H9 (cell line): ENCODE results near the gene NOSIP. TPM values are rescaled to one million over a fixed set of nuclear protein-coding genes. Genes with fewer than 3 reads are reported as not detected.

Experiments used
- DNase-seq: peaks from one replicate; pipeline ENCODE4 v3.0.0-alpha.2; 2017
- H2AFZ ChIP-seq: one replicate; pipeline ENCODE4 v1.6.1; 2013; ENCODE audit warnings: mild to moderate bottlenecking, low read length, control low read depth, moderate library complexity
- H2AK5ac ChIP-seq: 2 replicates; pipeline ENCODE4 v1.6.1; 2013; ENCODE audit warnings: low read length, control low read depth, mixed read lengths; ENCODE audit not compliant: insufficient read length
- H2BK120ac ChIP-seq: one replicate; pipeline ENCODE4 v1.6.1; 2013; ENCODE audit warnings: low read depth, mild to moderate bottlenecking, low read length, control low read depth, inconsistent platforms; ENCODE audit not compliant: poor library complexity, severe bottlenecking
- H2BK12ac ChIP-seq: 2 replicates; pipeline ENCODE4 v1.6.1; 2013; ENCODE audit warnings: low read length, control low read depth, mixed read lengths, low read depth; ENCODE audit not compliant: insufficient read length
- H2BK15ac ChIP-seq: 2 replicates; pipeline ENCODE4 v1.6.1; 2013; ENCODE audit warnings: low read depth, low read length, control low read depth
- H2BK20ac ChIP-seq: one replicate; pipeline ENCODE4 v1.6.1; 2013; ENCODE audit warnings: low read depth, mild to moderate bottlenecking, low read length, control low read depth, inconsistent platforms; ENCODE audit not compliant: poor library complexity, severe bottlenecking
- H2BK5ac ChIP-seq: 2 replicates; pipeline ENCODE4 v1.6.1; 2013; ENCODE audit warnings: low read length, control low read depth, mixed read lengths; ENCODE audit not compliant: insufficient read length
- H3K14ac ChIP-seq: 2 replicates; pipeline ENCODE4 v1.6.1; 2013; ENCODE audit warnings: low read length, control low read depth; ENCODE audit not compliant: insufficient read depth
- H3K18ac ChIP-seq: 2 replicates; pipeline ENCODE4 v1.6.1; 2013; ENCODE audit warnings: low read depth, mild to moderate bottlenecking, mixed read lengths, low read length, control low read depth; ENCODE audit not compliant: insufficient read length
- H3K23ac ChIP-seq: 2 replicates; pipeline ENCODE4 v1.6.1; 2013; ENCODE audit warnings: low read length, control low read depth, mixed read lengths, low read depth; ENCODE audit not compliant: insufficient read length
- H3K23me2 ChIP-seq: 2 replicates; pipeline ENCODE4 v1.6.1; 2013; ENCODE audit warnings: low read depth, mild to moderate bottlenecking, mixed read lengths, low read length, control low read depth; ENCODE audit not compliant: insufficient read length, poor library complexity, severe bottlenecking
- H3K27ac ChIP-seq: 2 replicates; pipeline ENCODE4 v1.5.1; 2013; ENCODE audit warnings: low read length, control low read depth, mixed read lengths, low read depth; ENCODE audit not compliant: insufficient read length
- H3K27me3 ChIP-seq: 2 replicates; pipeline ENCODE4 v1.6.1; 2013; ENCODE audit warnings: low read length, control low read depth, inconsistent platforms; ENCODE audit not compliant: insufficient read depth
- H3K4ac ChIP-seq: 2 replicates; pipeline ENCODE4 v1.6.1; 2013; ENCODE audit warnings: low read depth, mild to moderate bottlenecking, control low read depth, inconsistent platforms, low read length, moderate library complexity
- H3K4me1 ChIP-seq: 2 replicates; pipeline ENCODE4 v1.6.1; 2013; ENCODE audit warnings: low read length, control low read depth, inconsistent platforms; ENCODE audit not compliant: insufficient read depth
- H3K4me2 ChIP-seq: 2 replicates; pipeline ENCODE4 v1.6.1; 2013; ENCODE audit warnings: low read length, control low read depth, mixed read lengths; ENCODE audit not compliant: insufficient read length, insufficient read depth
- H3K56ac ChIP-seq: 2 replicates; pipeline ENCODE4 v1.6.1; 2013; ENCODE audit warnings: low read depth, mild to moderate bottlenecking, mixed read lengths, low read length, control low read depth; ENCODE audit not compliant: insufficient read length
- H3K79me1 ChIP-seq: 2 replicates; pipeline ENCODE4 v1.6.1; 2013; ENCODE audit warnings: low read depth, mild to moderate bottlenecking, moderate library complexity, low read length, control low read depth, inconsistent platforms; ENCODE audit not compliant: insufficient read depth, poor library complexity, severe bottlenecking
- H3K79me2 ChIP-seq: 2 replicates; pipeline ENCODE4 v1.6.1; 2013; ENCODE audit warnings: low read length, control low read depth, inconsistent platforms; ENCODE audit not compliant: insufficient read depth
- H3K9ac ChIP-seq: 2 replicates; pipeline ENCODE4 v1.6.1; 2013; ENCODE audit warnings: low read length, control low read depth, mixed read lengths; ENCODE audit not compliant: insufficient read length; ENCODE audit errors: extremely low read depth
- H3K9me3 ChIP-seq: one replicate; pipeline ENCODE4 v1.6.1; 2013; ENCODE audit warnings: low read depth, low read length, inconsistent platforms; ENCODE audit not compliant: control insufficient read depth
- H3T11ph ChIP-seq: one replicate; pipeline ENCODE4 v1.6.1; 2013; ENCODE audit warnings: mild to moderate bottlenecking, low read length, control low read depth, inconsistent platforms
- H4K20me1 ChIP-seq: one replicate; pipeline ENCODE4 v1.6.1; 2013; ENCODE audit not compliant: control insufficient read depth, insufficient read length, insufficient read depth
- H4K5ac ChIP-seq: 2 replicates; pipeline ENCODE4 v1.6.1; 2013; ENCODE audit warnings: low read depth, mild to moderate bottlenecking, mixed read lengths, low read length, control low read depth; ENCODE audit not compliant: insufficient read length
- H4K8ac ChIP-seq: replicated peaks from 2 replicates; pipeline ENCODE4 v1.6.1; 2013; ENCODE audit warnings: low read length, control low read depth, mixed read lengths, low read depth; ENCODE audit not compliant: insufficient read length
- H4K91ac ChIP-seq: 2 replicates; pipeline ENCODE4 v1.6.1; 2013; ENCODE audit warnings: low read depth, mild to moderate bottlenecking, moderate library complexity, mixed read lengths, low read length, control low read depth; ENCODE audit not compliant: insufficient read length
- H3K27ac Mint-ChIP-seq, 3 experiments: 2 replicates in 2 of 3; 3 replicates in 1 of 3; pipeline ENCODE4 v1.8.0; 2020 to 2021; ENCODE audit warnings: mixed read lengths in 3 of 3, mild to moderate bottlenecking in 1 of 3, moderate library complexity in 1 of 3
- H3K27me3 Mint-ChIP-seq: 2 replicates; pipeline ENCODE4 v1.8.0; 2021; ENCODE audit warnings: low read depth, mild to moderate bottlenecking, moderate library complexity, mixed read lengths
- H3K36me3 Mint-ChIP-seq, 3 experiments: 2 replicates in 2 of 3; 3 replicates in 1 of 3; pipeline ENCODE4 v1.8.0; 2020 to 2021; ENCODE audit warnings: low read depth in 3 of 3, mixed read lengths in 3 of 3; ENCODE audit not compliant: insufficient read depth in 1 of 3
- H3K4me1 Mint-ChIP-seq, 2 experiments: 2 replicates each; pipeline ENCODE4 v1.8.0; 2020; ENCODE audit warnings: mixed read lengths in 2 of 2
- H3K4me3 Mint-ChIP-seq, 2 experiments: 2 replicates in 1 of 2; 3 replicates in 1 of 2; pipeline ENCODE4 v1.8.0; 2020 to 2021; ENCODE audit warnings: mild to moderate bottlenecking in 2 of 2, mixed read lengths in 2 of 2, moderate library complexity in 1 of 2
- H3K9me3 Mint-ChIP-seq, 2 experiments: 2 replicates in 1 of 2; 3 replicates in 1 of 2; pipeline ENCODE4 v1.8.0; 2020; ENCODE audit warnings: mild to moderate bottlenecking in 2 of 2, mixed read lengths in 2 of 2, moderate library complexity in 1 of 2
- CTCF ChIP-seq: fragments of 200-600 bp; sonication (generic); conservative IDR thresholded peaks from 3 replicates; pipeline ENCODE4 v1.8.0; 2021; ENCODE audit warnings: antibody characterized with exemption, mild to moderate bottlenecking
- WGBS: extraction: QIAGEN DNeasy Blood & Tissue Kit; methylation state at CpG from one replicate; pipeline ENCODE4 v1.1.7; 2013; ENCODE audit warnings: missing lambda C conversion rate, low lambda C conversion rate, mixed read lengths; ENCODE audit not compliant: insufficient read length; ENCODE audit errors: extremely low coverage; 5-methylcytosine and 5-hydroxymethylcytosine counted together
- total RNA-seq: library from RNA; stranded (reverse); gene quantifications from 2 replicates; pipeline ENCODE4 v1.2.1, GENCODE V29; 2021

The NOSIP gene
- total RNA-seq, 1 experiment from 2014 or later: 78.4 TPM

- Histone ChIP-seq H3K79me1 (no peaks in the 10 kb centered on the region), H3K9me3 (no peaks in the 10 kb centered on the region), H3K56ac (no peak overlapping the region), H3K14ac (no peak overlapping the region; the same call in 1 of the 2 replicates), H2BK5ac (no peak overlapping the region), H2BK15ac (no peak overlapping the region), H3K23ac (no peak overlapping the region), H2BK120ac (no peak overlapping the region), H4K91ac (no peak overlapping the region), H4K5ac (no peak overlapping the region), H3K4me2 (peak overlapping the region; percentile 51), H3K18ac (no peak overlapping the region), H2BK12ac (no peak overlapping the region), H3K23me2 (peaks cover 15% of the 10 kb centered on the region), H2BK20ac (no peak overlapping the region), H3K4me1 (no peaks in the 10 kb centered on the region), H3K4ac (no peak overlapping the region), H3K79me2 (no peaks in the 10 kb centered on the region; the same call in 1 of the 2 replicates), H2AK5ac (no peak overlapping the region), H3K27me3 (no peaks in the 10 kb centered on the region), H4K8ac (no peak overlapping the region), H2AFZ (no peak overlapping the region), H3K27ac (no peak overlapping the region), H3T11ph (no peak overlapping the region), H4K20me1 (no peaks in the 10 kb centered on the region), H3K9ac (no peak overlapping the region)
- peaks cover 6 to 21% (median 13%) of the 10 kb centered on the region in 3 experiments; a peak in 6 of 7 replicates for H3K36me3 Mint-ChIP-seq
- H3K4me1 Mint-ChIP-seq: peaks cover 18 to 26% of the 10 kb centered on the region in 2 experiments
- peak overlapping the region; percentile 73 to 89 (median 78); a peak in 5 of 7 replicates for H3K27ac Mint-ChIP-seq
- H3K27me3 Mint-ChIP-seq: no peaks in the 10 kb centered on the region; the same call in 1 of the 2 replicates
- no peak for TF ChIP-seq CTCF
- DNase-seq: no peak
- H3K4me3 Mint-ChIP-seq: peak overlapping the region; percentile 73 to 91
- WGBS: no CpG with 5 or more reads among the region's 12 CpGs
- no peaks in the 10 kb centered on the region; a peak in 1 of 5 replicates for H3K9me3 Mint-ChIP-seq
Observed at GRCh38 chr19:49513746-49514118, 66.6 kb downstream of the NOSIP start.
